CD4-positive, alpha-beta T cell treated with Interleukin-4 for 1 hour (primary cell): ENCODE measurements around the gene DCAF11.

Experiments used
- DNase-seq, 2 donors: peaks; one replicate each; pipeline ENCODE4 v3.0.0-alpha.2; 2020 to 2022

The DCAF11 gene

DNA sequence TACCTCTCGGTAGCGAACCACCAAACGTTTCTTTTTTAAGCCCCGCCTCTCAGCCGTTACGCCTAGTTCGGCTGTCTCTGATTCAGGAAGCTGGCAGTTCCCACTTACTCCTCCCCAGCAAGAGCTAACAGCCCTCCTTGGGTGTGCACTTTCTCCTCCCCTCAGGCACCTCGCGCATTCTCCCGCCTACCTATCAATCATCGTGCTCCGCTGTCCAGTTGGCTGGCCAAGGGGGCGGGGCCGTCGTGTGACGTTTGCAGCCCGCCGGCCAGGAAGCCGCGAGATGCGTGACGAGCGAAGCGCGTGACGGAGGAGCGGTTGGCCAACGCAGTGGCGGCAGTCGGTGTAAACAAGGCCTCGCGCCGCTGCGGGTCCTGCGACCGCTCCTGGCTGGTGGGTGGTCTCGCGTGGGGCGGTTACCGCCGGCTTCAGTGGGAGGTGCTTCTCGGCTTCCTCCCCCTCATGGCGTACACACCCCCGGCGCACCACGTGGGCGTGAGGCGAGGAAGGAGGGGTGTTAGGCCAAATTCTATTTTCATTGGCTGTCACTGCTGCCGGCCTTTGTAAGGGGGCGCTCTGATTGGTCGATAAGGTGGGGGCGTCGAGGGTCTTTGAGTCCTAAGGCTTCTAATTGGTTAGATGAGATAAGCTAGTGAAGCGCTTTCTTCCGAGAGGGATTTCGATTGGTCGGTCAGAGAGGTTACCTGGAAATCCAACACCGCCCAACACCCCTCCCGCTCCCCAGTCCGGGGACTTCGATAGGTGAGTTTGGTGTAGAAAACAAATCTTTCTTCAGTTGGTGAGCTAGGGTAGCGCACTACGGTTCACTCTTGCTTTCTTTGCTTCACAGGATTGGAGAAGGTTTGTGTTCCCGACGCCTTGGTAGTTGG, at the start of gene DCAF11, which contains the start of gene NRL:
TSS of gene DCAF11 (plus strand) at position 246 of the 890 bp plus-strand sequence. CDS start 818 bp downstream, outside the sequence.
TSS of gene NRL (minus strand) at position 418 of the 890 bp plus-strand sequence. CDS start 32,101 bp downstream, outside the sequence.
- DNase-seq: peak; percentile 100

DNA sequence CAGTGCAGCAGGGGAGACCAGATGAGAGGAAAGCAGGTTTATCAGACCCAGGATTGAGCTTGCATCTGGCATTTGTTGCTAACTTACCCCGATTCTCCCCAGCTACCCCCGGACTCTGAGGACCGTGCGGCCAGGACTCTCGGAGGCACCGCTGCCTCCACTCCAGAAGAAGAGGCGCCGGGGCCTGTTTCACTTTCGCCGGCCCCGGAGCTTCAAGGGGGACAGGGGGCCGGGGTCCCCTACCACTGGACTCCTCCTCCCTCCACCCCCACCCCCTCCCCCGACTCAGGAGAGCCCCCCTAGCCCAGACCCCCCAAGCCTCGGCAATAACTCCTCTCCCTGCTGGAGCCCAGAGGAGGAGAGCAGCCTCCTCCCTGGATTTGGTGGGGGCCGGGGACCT, 49.7 kb upstream of the DCAF11 start:
- DNase-seq: no peak

DNA sequence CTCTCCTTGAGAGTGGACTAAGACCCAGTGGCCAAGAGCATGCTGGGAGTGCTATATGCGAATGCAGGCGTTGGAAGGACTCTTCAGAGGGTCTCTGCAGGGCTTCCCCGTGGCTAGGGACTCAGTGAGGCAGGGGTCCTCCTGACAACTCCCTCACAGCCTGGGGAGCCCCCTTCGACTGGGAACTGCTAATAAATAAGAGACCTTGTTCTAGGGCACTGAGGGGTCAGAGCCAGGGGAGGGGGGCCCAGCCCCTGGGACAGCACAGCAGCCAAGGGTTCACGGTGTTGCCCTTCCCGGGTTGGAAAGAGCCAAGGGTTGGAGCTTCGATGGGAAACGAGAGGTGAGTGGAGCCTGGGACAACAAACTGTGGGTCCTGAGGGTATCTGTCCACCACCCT, 49.2 kb upstream of the DCAF11 start:
- DNase-seq: no peak

DNA sequence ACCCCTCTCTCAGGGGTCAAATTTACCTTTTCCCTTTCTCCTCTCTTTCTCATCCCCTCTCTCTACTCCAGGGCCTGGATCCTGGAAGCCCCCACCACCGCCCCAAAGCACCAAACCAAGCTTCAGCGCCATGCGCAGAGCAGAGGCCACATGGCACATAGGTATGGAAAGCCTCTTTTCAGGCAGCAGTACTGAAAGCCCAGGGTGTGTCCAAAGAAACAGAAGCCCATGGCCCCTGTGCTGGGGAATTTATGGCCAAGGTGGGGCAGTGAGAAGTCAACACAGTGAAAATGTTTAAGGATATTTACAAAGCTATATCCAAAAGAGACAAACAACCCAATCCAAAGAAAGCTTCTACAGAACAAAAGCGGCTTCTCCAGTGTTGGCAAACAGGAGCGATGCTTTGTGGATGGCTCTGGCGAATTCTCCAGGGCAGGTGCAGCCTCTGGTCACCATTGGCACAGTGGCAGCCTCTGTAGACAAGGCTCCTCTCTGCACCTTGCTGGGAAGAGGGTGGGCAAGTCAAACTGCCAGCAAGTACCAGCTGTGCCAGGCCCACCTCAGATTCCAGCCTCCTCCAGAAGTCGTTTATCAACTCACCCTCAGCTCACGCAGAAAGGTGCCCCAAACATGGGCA, 48.0 kb upstream of the DCAF11 start:
- no peak for DNase-seq

DNA sequence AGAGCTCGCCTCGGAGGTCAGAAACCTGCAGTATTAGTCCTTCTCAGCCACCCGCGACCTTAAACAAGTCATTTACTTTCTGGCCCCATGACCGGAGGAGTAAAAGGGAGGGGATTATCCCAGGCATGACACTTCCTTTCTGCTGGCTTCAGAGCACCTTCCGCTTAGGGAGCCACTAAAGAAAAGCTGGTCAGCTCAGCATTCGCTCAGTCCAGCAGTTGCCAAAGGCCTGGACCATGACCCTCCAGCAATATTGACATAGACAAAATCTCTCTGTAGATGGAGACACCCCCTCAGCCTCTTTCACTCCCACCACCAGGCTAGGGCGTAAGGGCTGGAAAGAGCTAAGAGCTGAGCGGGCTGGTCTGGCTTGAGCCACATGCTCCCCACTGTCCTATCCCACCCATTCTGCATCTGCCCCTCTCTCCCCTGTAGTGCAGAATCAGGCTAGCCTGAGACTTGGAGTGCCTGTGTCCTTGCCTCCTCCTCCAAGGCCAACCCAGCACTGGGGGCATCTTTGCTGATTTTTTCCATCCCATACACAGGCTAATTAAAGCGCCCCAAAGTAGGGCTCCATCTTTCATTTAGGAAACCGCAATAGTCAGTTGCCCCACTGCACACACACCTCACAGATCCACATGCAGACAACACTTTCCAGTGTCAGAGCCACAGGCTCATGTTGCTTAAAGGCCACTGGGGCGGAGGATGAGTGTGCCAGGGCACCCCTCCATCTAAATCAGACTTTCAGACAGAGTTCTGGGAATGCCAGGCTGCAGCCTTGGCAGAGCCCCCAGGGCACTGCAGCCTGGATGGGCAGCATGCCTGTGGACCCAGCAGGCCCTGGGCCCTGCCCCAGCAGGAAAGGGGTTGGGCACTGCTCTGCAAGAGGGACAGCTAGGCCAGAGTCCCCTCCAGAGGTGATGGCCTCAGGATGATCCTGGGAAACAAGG, 47.2 kb upstream of the DCAF11 start:
- no peak for DNase-seq

DNA sequence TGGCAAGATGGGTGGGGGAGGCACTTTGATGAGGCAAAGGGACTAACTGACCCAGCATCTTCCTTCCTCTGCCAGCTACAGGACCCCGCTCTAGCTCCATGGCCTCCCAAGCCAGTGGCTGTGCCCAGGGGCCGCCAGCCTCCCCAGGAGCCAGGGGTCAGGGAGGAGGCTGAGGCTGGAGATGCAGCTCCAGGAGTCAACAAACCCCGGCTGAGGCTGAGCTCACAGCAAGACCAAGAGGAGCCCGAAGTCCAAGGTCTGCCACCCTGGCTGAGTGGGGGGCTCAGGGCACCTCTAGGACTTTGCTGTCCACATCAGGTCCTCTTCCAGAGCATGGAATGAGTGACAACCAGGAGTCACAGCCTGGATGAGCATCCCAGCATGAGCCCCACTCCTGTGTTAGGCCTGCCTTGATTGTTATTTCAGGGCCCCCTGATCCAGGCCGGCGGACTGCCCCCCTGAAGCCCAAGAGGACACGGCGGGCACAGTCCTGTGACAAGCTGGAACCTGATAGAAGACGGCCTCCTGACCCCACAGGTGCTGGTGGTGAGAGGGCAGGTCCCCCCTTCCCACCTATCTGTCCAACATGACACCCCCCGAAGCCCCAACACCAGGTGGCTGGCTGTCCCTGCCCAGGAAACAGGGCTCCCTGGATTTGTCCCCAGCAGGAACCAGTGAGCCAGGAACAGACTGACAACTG, 45.7 kb upstream of the DCAF11 start:
- DNase-seq: no peak

DNA sequence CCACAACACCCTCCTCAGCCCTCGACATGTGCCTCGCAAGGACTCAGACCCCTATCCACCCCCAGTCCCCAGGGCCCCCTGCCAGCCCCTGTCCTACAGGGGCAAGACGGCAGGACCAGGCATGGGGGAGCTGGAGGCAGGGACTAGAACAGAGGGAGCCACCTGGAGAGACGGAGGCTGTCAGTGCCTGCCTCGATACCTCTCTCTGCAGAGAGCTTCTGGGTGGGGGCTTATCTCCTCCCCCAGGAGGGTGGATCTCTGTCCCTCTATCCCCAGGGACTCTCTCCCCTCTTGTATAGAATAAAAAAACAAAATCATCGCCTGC, 45.2 kb upstream of the DCAF11 start:
- no peak for DNase-seq

DNA sequence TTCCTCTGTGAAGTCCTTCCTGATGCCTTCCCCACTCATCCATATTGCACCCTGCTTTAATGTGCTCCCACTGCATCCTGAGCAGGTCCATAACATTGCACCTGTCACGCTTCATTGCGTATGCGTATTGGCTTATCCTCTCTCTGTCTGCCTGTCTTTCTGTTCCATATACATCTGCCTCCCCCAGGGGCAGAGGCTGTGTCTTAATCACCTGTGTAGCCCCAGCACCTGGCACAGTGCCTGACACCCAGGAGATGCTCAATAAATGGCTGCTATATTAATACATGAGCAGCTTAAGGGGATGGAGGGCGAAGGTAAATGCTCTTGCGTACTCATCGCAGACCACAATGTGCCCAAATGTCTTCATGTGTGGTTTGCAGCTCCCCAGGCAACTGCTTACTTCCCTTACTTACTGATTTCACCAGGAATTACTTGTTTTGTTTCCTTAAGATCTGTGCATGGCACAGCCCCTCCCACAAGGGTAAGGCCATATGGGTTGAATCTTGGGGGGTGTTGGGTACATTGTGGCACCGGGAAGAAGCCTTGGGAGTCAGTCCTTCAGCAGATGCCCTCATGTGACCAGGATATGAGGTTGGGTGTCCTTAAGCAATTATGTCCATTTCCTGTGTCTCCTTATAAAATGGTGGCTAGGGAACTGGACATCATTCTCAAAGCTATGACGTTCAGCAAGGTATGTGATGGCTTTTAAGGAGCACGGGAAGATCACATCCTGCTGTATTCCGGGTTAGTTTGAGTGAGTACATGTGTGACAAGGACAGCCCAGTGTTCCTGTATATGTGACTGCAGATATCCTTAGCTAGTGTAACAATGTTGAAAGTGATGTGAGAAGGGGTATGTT, 44.1 kb upstream of the DCAF11 start:
- DNase-seq: no peak

DNA sequence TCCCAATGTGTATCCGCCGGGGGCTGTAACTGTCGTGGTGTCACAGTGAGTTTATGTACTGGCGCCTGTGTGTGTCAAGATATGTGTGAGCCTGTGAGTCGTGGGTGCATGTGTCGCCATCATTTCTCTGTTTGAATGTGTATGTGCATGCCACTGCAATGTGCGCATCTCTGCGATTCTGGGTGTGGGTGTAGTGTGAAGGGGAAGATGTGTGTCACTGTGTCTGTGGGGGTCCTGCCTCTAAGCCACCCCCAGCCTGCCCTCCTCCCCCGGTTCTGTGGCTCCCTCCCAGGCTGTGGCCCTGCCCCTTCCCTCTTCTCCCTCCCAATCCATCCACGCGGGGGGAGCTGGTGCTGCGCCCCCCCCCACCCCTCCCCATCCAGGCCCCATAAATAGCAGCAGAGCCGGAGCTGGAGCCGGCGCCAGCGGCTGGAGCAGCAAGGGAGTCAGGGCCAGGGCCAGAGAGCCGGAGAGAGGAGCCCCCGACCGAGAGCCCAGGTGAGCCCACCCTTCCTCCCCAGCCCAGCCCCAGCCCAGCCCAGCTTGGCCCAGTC, 43.4 kb upstream of the DCAF11 start, which contains the start of gene CPNE6:
TSS of gene CPNE6 (plus strand) at position 419 of the 554 bp plus-strand sequence. CDS start 1,375 bp downstream, outside the sequence.
- no peak for DNase-seq

DNA sequence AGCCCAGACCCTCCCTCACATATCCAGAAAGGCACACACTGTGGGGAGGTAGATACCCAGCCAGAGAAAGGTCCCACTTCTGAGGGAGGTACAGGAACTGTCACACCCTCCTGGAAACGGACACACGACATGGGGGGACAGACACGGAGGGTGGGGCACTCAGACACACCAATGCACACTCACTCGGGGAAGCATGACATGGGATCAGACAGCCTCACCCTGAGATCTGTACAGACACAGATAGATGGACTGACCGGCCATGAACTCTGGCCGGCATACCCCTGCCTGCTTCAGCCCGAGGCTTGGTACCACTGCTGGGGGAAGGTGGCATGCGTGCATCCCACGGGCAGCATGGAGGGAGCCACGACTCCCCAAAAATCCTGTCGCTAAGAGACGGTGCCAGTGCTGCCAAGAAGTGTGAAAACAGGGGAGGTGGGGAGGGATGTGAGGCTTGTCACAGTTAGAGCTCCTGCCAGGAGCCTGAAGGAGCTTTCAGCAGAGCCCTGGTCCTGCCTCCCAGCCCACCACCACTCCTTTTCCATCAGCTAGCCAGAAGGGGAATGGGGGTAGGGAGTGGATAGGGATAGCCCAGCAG, 42.6 kb upstream of the DCAF11 start:
- no peak for DNase-seq

DNA sequence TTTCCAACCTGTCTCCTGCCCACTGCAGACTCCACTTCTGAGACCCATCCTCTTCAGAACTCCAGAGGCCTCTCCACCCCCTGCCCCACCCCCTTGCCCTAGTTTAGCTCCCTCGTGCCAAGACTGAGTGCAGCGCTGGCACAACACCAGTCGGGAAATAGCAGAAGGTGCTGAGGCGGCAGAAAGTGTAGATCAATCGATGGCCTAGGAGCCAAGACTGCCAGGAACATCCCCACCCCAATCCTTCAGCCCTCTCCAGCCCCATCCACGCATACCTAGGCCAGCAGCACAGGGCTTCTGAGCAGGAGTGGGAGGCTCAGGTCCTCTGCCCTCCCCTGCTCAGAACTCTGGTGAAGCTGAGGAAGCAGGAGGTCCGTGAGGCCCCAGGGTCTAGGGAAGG, 42.1 kb upstream of the DCAF11 start:
- no peak for DNase-seq

DNA sequence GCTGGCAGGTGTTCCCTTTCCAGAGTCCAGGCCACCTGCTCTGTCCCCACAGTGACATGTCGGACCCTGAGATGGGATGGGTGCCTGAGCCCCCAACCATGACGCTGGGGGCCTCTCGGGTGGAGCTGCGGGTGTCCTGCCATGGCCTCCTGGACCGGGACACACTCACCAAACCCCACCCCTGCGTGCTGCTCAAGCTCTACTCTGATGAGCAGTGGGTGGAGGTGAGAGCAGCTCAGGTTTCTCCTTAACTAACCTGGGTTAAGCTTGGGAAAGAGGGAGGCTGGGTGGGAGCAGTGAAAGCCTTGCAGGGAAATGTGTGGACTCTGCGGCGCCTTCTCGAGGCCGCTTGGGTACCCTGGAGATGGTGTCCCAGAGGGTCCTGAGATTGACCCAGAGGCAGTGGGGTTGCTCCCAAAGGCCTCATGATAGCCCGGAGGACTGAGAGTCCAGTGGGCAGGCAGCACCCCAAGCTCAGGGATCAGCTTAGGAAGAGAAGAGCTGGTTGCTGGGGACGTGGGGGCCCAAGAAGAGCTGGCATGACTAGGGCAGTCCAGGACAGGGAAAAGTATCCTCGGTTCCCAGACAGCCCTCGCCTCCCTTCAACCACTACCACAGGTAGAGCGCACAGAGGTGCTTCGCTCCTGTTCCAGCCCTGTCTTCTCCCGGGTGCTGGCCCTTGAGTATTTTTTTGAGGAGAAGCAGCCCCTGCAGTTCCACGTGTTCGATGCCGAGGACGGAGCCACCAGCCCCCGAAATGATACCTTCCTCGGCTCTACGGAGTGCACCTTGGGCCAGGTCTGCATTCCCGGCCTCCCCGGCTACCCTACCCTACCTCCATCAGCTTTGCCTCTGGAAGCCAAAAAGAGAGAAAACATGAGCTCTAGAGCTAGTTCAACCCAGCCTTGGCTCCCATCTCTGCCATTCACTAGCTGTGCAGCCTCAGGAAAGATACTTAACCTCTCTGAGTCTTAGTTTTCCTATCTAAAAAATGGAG, 41.4 kb upstream of the DCAF11 start:
- no peak for DNase-seq

DNA sequence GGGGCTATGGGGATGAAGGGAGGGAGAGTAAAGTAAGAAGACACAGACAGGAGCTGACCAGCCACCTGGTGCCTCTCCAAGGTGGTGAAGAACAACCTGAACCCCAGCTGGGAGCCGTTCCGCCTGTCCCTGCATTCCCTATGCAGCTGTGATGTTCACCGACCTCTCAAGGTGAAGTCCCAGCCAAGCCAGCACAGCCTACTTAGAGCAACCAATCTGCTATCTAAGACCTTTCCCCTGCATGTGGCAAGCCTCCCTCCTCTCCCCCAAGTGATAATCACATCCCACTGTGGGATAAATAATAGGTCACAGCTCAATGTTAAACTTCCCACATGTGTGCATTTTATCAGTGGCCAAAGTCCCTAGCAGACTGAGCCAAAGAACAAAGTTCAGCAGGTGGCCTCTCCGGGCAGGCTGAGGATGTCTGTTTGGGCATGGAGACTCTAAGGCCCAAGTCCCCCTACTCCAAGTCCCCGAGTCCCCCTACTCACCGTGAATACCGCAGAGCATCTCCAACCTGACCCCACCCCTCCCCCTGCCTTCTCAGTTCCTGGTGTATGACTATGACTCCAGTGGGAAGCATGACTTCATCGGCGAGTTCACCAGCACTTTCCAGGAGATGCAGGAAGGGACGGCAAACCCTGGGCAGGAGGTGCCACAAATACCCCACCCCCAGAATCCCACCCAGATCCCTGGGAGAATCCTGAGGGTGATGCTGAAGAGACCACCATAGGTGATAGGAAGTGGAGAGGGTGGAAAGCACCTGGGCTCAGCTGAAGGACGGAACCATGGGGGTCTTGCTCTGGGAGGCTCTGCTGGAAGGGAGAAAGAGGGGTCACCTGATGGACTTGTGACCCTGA, 39.7 kb upstream of the DCAF11 start:
- no peak for DNase-seq

DNA sequence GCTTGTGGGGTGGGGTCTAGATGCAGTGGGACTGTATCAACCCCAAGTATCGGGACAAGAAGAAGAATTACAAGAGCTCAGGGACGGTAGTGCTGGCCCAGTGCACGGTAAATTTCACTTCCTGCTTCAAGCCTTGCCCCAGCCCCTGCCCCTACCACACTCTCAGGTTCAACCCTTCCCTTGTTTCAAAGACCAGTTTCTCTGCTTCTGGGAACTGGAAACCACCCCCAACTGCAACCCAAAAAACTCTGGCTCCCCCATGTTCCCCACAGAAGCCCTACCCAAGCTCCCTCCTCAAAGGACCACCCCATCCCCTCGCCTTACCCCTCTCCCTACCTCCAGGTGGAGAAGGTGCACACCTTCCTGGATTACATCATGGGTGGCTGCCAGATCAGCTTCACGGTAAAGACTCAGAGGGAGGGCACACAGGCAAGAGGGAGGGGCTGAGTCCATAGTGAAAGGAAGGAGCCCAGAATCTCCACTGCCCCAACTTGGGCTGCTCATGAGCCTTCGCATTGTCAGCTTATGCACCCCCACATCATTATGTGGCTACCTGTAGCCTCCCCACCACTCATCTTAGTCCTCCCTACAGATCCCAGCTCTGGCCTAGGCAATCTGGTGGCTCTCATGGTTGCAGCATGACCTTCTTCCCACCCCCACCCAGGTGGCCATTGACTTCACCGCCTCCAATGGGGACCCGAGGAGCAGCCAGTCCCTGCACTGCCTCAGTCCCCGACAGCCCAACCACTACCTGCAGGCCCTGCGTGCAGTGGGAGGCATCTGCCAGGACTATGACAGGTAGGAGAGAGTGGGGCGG, 38.9 kb upstream of the DCAF11 start:
- no peak for DNase-seq

DNA sequence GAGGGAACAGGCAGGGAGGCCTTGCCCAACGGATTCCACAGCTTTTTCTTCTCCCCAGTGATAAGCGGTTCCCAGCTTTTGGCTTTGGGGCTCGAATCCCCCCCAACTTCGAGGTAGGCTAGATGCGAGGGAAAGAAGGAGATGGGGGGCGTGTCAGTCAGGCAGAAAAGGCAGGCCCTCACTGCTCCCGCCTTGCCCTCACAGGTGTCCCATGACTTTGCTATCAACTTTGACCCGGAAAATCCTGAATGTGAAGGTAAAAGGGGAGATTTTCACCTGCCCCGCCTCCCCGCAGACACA, 38.3 kb upstream of the DCAF11 start:
- DNase-seq: no peak

DNA sequence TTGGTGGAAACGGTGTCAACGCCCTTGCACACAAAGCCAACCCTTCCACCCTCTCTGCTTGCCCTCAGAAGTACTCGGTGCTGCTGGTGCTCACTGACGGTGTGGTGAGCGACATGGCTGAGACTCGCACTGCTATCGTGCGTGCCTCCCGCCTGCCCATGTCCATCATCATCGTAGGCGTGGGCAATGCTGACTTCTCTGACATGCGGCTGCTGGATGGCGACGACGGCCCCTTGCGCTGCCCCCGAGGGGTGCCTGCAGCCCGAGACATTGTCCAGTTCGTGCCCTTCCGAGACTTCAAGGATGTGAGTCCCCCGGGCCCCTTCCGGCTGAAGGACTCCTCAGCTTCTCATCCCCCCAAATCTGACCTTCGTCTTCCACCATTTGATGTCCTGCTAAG, 37.5 kb upstream of the DCAF11 start:
- DNase-seq: no peak

DNA sequence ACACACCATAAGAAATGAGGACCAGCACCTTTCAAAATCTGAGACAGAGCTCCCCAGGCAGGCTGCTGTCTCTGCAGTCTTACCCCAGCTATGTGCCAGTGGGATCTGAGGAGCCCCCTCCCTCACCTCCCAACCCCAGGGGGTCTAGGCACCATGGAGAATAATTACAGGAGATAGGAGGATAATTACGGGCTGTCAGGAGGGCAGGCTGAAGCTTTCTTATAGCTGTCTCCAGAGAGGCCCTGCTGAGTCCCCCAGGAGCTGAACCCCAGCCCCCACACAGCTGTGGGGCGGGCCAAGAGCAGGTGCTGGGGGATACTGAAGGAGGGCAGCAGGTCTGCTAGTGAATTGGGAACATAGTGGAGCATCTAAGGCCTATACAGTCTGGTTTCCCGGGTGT, 36.4 kb upstream of the DCAF11 start:
- no peak for DNase-seq
